Retina (tissue), 1 donor: ENCODE data around the gene POMP.
A peak's percentile ranks its signal among the peaks of the same experiment; 100 is the strongest.

ENCODE experiments used
- DNase-seq: peaks from one replicate; pipeline ENCODE4 v3.0.0-alpha.2; 2016

Gene POMP

DNA sequence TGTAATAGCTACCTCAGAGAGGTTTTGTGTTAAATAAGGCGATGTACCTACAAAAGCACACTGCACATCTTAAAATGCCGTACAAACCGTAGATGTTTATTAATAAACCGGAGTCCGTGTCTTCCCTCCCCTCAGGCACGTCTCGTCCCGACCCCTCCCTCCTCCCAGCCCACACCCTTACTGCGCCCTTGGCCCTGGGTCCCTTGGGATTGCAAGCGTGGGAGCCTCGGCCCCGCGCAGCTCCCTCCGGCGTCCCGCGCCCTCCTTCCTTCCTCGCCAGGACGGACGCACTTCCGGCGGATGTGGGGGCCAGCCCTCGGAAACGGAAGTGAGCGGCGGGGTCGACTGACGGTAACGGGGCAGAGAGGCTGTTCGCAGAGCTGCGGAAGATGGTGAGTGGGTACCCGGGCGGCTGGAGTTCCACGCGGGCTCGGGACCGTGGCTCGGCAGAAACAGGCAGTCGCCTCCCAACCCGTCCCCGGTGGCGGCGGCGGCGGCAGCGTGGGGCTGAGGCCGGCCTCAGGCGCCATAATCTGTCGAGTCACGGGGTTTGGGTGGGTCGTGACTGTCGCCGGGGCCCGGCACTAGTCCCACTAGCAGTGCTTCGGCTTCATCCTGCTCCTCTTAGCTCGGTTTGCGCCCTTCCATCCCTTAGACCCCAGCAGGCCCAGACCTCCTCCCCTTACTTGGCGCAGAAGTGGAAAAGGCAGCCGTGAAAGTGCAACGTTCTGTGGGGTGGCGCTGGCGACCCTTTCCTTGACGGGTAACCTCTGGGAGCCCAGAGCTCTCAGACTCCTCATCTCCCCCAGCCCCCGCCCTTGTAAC lies at the start of gene POMP:
Gene POMP, plus strand, starts transcription at position 335 of the 825 bp plus-strand sequence. Its CDS starts 55 bp downstream, at position 390.
- DNase-seq: peak; percentile 95

GRCh38 chr13:28609381-28609780 lies 49.5 kb upstream of the POMP start:
- no peak for DNase-seq

- no peak for DNase-seq
Observed at GRCh38 chr13:28609926-28610325, 49.0 kb upstream of the POMP start.

GRCh38 chr13:28610996-28611395 lies 47.9 kb upstream of the POMP start:
- DNase-seq: no peak

DNA sequence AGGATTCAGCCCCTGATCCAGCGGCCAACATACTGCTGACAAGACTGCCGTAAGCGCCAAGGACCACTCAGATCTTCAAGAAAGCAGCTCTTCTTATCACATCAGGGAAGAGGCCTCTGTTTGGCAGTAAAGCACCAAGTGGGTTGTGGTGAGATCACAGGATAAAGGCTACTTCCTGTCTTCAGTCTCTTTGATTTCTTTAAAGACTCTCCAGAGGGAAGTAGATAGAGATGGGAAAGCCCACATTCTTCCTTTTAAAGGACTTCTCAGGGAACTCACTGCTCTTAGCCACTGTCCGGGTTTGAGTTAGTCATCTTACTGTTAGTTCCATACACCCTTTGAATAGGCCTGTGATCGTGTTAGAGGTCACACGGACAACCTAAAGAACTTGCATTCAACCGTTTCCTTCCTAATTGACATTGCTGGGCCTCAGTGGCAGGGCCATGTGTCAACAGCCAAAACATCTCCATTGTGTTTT lies 47.2 kb upstream of the POMP start:
- no peak for DNase-seq

DNA sequence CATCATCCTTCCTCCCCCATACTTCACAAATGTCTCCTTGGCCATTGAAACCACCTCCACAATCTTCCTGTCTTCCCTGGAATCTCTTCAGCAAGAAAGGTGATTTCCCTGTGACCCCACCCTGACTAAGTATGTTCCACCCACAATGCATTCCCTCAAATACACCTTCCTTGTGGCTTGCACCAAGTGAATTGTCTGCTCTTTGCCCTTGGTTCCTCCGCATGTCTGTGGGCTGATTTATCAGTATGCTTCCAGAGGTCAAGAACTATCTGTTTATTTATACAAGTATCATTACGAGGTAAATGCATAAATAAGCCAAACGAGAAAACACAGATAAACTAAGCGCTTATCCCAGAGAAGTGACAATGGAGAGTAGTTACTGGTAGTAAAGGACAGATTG lies 45.4 kb upstream of the POMP start:
- DNase-seq: no peak

- no peak for DNase-seq
Observed at GRCh38 chr13:28615916-28616446, 42.9 kb upstream of the POMP start.

DNA sequence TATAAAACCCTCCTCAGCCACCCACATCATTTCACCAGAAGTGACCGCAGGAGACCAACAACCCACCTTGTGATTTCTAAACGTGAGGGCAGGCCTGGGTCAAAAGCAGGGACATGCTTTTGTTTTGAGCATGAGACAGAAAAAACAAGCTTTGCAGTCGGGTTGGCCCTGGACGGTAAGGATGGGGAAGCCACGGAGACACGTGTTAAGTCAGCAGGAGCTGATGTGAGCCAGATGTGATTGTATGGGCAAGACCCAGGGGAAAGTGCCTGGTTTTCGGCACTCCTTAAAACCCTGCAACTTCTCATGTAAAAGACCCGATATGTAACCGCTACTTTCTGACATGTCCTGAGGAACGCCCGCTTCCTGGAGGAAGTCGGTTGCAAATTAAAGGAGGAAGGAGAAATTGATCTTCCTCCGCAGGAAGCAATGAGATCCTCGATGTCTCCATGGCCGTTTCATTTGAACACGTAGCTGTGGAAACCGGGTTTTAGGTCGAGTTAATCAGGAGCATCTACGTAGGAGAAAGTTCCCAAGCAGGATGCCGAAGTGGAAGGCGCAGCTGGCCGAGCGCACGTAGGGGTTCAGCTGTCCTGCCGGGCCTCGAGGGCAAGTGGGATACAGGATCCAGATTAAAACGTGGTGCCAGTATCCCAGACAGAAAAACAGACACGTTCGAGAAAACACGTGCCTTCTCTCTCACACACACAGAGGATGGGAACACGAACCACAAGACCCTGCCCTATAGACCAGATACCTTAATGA lies 40.5 kb upstream of the POMP start:
- no peak for DNase-seq

GRCh38 chr13:28620011-28620830 lies 38.7 kb upstream of the POMP start:
- DNase-seq: no peak

- no peak for DNase-seq
Observed at GRCh38 chr13:28621449-28621848, 37.5 kb upstream of the POMP start.

- DNase-seq: no peak
Observed at GRCh38 chr13:28622286-28622685, 36.6 kb upstream of the POMP start.

DNA sequence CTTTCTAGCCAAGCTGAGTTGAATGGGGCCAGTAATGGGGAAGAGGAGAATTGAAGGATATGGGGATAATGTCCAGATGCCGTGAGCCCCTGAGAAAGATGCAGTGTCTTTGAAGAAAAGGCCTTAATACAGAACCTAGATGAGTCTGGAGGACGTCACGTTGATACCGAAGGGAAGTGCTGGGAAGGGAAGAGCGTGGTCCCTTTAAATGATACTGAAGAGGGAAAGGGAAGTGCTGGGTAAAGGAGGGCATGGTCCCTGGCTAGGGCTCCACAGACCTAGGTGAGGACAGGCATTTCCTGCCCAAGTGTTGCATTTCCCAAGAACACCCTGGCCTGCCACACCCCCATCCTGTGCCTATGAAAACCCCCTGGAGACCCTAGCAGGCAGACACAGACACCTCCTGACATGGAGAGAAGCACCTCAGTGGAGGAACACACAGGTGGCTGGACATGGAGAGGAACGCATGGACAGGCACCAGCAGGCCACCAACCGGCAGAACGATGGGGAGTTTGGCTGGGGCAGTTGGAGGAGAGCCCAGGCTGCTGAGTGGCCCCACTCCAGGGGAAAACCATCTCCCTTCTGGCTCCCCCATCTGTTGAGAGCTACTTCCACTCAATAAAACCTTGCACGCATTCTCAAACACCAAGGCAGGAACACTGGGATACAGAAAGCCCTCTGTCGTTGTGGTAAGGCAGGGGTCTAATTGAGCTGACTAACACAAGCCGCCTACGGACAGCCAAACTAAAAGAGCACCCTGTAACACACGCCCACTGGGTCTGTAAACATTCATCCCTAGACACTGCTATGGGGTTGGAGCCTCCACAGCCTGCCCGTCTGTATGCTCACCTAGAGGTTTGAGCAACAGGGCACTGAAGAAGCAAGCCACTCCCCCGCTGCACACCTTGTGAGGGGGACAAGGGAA lies 34.9 kb upstream of the POMP start:
- DNase-seq: no peak

DNA sequence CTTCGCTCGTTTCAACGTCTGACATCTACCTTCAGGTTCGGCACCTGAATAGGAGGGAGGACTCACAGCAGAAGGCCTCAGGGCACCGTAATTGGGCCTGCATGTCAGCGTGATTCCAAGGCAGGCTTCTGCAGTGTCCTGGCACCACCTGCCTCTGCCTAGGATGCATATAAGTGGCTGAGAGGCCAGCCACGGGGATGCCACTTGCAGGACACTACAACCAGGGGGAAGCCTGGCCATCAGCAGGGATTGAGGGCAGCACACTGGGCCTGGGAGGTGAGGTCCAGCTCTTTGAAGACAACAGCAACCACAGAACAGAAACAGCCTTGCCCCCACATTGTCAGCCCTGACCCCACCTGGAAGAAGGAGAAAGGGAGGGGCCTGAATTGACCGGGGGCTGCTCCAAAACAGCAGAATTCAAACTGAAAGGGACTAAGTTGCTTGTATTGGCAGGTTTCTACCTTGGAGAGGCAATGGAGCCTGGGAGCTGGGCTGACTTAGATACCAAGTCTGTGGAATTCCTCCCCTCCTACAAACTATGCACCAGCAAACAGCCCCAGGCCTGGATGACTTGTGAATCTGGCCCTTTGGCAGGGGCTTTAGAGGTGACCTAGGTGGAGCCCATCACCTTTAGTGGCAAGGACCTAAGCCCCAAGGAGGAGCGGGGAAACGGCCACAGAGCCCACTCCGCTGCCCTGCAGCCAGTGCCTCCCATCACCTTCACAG lies 34.1 kb upstream of the POMP start:
- no peak for DNase-seq

- no peak for DNase-seq
Observed at GRCh38 chr13:28626266-28626665, 32.7 kb upstream of the POMP start.

DNA sequence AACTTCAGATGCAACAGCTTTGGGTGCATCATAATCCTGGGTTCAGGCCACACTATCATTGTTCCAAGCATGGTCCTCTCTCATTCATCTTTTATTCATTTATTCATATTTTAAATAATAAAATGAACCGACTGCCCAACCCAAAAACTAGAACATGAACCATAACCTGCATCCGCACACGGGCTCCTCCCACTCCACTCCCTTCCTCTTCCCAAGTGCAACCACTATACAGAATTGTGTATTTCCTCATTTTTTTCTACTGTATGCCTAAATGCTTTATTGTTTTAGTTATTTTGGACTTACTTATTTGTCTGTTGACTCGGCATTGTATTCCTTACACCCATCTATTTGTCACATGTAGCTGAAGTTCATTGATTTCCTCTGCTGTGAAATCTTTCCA lies 30.7 kb upstream of the POMP start:
- DNase-seq: no peak

- no peak for DNase-seq
Observed at GRCh38 chr13:28630869-28631268, 28.1 kb upstream of the POMP start.

GRCh38 chr13:28631801-28632200 lies 27.1 kb upstream of the POMP start:
- no peak for DNase-seq

DNA sequence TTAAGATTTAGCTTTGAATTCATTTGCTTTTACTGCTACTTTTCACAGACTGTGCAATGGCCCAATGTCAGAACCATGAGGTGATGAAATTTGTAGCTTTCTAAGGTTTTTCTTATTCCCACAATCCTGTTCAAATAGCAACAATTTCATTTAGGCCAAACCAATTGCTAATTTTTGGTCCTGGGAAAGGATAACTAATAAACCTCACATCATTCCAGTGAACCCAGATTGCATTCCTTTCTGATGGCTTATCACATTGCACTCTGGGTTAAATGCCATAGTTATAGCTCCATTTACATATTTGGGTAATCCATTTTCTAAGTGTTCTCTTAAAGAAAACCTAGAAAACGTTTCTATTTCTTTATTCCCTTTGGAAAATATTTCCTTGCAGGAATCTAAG lies 22.9 kb upstream of the POMP start:
- no peak for DNase-seq

DNA sequence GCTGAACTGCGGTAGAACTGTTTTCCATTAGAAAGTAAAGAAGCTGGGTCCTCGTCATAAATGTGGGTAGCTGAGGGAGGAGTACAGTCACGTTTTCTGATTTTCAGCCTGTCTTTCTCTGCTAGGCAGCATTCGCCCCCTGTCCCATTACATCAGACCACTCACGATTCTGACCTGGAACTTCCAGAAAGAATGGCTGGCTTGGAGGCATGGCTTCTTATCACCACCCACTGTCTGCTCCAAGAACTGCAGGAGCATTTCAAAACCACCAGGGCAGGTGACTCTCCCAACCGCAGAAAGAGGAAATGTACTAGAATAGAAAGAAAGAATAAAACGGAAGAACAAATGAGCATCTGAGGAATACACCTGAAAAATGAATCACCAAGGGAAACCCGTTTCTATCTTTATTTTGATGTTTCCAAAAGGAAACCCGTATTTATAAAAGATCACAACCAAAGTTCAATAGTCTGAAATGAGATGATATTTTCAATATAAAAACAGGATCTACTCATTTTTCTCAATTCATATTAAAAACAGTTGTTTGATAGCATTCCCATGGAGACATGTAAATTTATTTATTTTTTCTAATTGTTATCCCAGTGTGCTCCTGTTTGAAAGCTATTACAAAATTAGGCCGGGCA lies 22.1 kb upstream of the POMP start:
- peak; percentile 51 for DNase-seq

DNA sequence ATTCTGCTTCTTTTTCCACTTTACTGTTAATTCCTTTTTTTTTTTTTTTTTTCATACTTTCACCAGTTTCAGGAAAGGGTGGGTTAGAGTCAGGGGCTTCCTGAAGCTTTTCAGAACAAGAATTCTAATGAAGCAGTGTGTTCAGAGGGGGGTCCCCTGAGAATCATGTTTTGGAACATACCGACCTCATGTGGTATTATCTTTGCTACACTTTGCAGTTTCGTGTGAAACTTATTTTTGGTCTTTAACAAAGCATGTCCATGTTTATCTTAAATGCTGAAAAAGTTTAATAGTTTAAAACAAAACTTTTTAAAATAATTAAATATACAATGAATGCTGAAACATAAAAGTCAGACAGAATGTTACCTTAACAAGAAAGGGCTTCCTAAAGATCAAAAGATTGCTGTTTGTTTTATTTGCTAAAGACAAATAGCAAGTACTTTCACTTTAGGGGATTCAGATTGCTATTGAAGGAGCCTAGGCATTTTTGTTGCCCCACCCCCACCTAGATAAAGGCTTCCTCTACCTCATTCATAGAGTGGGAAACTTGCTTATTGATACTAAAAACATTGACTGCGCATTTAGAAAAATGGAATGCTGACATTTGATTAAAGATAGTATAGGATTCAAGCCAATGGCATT lies 21.1 kb upstream of the POMP start:
- DNase-seq: no peak
